Fibroblast of skin of right quadriceps (primary cell): ENCODE measurements around the gene FCHSD2.
"Not testable (repeated sequence)": the region's sequence is repeated elsewhere in the genome, so short reads cannot be mapped to it uniquely, and the experiment has no call there.

ENCODE experiments used
- DNase-seq: peaks from one replicate; pipeline ENCODE4 v3.0.0-alpha.2; 2013

Gene FCHSD2

GRCh38 chr11:72860592-72860991 lies 281.5 kb downstream of the FCHSD2 start:
- no peak for DNase-seq

DNA sequence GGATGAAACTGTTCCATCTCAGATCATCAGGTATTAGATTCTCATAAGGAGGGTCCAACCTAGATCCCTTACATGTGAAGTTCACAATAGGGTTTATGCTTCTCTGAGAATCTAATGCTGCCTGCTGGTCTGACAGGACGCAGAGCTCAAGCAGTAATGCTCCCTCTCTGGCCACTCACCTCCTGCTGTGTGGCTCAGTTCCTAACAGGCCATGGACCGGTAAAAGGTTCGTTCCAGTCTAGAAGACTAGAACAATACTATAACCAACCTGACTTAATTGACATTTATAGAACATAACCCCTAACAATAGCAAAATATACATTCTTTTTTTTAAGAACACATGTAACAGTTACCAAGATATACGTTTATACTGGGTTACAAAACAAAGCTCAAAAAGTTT lies 282.1 kb downstream of the FCHSD2 start:
- no peak for DNase-seq

- no peak for DNase-seq
Observed at GRCh38 chr11:72859126-72859525, 283.0 kb downstream of the FCHSD2 start.

DNA sequence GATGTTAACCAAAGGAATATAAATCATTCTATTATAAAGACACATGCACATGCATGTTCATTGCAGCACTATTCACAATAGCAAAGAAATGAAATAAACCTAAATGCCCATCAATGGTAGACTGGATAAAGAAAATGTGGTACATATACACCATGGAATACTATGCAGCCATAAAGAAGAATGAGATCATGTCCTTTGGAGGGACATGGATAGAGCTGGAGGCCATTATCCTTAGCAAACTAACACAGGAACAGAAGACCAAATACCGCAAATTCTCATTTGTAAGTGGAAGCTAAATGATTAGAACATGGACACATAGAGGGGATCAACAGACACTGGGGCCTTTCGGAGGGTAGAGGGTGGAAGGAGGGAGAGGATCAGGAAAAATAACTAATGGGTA lies 283.9 kb downstream of the FCHSD2 start:
- not testable (repeated sequence) for DNase-seq

- peak; percentile 43 for DNase-seq
Observed at GRCh38 chr11:72856551-72857345, 285.4 kb downstream of the FCHSD2 start.

- DNase-seq: no peak
Observed at GRCh38 chr11:72856065-72856464, 286.1 kb downstream of the FCHSD2 start.

GRCh38 chr11:72851726-72852125 lies 290.4 kb downstream of the FCHSD2 start:
- DNase-seq: no peak

DNA sequence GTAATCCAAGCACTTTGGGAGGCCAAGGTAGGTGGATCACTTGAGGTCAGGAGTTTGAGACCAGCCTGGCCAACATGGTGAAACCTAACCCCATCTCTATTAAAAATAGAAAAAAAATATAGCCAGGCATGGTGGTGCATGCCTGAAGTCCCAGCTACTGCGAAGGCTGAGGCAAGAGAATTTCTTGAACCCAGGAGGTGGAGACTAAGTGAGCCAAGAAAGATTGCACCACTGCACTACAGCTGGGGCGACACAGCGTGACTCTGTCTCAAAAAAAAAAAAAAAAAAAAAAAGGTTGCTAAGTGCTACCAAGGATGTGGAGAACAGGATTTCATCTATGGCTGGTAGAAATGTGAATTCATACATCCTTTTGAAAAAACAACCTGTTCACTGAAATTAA lies 291.3 kb downstream of the FCHSD2 start:
- no peak for DNase-seq

DNA sequence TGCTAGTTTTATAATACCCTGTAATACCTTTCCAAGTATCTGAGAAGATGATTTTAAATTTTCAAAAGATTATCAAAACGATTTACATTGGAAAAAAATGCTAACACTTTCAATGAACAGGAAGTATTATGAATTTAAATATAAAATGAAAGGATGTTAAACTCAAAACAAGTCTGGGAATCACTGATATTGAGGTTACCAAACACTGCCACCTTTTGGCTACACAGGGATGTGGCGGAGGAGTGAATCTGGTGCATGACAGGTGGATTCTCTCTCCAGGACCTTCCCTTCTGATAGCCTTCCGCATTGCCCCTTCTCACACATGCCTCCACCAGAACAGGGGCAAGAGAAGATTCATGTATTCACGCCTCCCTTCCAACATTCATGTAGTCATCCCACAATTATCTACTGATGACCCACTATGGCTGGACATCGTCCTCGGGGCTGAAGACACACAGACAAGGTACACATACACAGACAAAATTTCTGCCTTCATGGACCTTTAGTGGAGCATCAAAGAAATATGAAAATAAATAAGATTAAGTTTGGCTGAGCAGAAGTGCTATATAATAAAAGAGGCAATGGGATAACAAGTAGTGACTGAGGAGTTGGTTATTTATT lies 293.2 kb downstream of the FCHSD2 start:
- peak; percentile 37 for DNase-seq

DNA sequence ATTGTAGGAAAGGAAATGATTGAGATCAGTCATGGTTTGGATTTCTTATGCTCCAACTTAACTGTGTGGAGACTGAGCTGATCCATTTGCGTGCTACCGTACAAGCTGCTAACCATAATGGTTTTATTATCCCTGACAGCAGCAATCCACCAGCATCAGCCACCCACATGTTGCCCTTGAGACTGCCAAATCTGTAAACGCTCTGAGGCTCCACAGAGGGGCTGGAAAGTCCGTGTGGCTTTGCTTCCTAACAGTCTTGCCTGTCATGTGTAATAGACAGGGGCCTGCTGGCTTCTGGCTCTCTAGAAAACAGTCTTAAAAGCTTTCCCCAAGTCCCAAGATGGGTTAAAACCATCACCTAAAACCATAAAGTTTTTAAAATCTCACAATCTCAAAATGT lies 297.8 kb downstream of the FCHSD2 start:
- DNase-seq: peak; percentile 76

DNA sequence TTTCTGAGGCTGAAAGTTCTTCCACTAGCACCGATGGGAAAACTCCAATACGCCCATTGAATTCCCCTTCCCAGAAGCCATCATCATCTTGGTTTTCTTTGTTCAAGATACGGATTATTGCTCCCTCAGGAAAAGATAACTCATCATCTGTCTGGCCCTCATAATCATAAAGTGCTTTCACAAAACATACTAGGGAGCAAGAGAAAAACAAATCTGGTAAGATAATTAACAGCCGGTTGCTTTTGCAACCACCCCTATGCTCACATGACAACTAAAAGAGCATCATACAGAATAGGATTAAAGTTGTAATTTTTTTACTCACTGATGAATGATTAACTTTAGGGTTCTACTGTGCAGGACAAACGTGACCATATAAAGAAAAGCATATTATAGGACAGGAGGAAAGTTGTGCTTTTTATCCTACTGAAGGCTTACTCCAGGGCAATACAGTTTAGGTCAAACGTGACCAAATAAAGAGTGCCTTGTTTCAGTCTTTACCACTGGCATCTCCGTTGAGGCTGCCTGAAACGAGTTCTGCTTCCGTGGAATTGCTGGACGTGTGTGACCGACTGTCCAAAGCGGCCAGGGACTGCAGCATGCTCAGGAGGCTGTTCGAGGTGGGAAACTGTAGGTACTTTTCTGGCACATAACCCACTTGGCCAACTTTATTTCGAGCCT lies 299.3 kb downstream of the FCHSD2 start:
- DNase-seq: no peak

DNA sequence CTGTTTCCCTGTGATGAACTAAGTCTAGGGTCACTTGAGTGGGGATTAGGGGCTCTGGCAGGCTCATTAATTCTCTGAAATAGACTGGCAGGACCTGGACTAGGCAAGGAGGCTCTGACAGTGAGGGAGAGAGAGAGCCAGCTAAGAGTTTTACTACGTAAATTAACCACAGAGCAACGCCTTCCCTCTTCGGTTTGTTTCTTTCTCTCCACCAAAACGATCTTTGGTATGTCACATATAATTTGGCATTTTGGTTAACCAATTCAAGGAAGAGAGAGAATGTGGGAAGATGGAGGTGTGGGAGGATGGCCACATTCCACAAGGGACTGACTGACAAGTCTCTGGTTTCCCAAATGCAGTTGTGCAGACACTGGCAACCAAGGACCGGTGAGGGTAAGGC lies 300.0 kb downstream of the FCHSD2 start:
- DNase-seq: peak; percentile 34

DNA sequence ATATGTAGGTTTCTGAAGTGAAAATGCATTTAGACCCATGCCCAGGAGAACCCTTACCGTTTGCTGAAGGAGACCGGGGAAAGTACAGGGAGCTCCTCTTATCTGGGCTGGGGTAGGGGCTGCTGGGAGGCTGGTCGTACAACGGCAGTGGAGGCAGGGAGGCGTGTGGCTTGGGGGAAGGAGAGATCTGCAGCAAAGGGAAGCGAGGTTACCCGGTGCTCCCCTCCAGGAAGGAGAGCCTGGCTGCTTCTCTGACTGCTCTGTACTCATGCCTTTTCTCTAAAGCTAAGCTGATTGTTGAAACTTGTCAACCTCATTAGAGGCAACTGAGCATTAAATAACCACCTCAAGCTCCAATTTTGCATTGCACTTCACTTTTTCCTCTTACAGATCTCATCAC lies 300.7 kb downstream of the FCHSD2 start:
- no peak for DNase-seq

- peak; percentile 91 for DNase-seq
Observed at GRCh38 chr11:72840780-72841179, 301.3 kb downstream of the FCHSD2 start.

GRCh38 chr11:72838691-72839305 lies 303.3 kb downstream of the FCHSD2 start:
- DNase-seq: peak; percentile 32

DNA sequence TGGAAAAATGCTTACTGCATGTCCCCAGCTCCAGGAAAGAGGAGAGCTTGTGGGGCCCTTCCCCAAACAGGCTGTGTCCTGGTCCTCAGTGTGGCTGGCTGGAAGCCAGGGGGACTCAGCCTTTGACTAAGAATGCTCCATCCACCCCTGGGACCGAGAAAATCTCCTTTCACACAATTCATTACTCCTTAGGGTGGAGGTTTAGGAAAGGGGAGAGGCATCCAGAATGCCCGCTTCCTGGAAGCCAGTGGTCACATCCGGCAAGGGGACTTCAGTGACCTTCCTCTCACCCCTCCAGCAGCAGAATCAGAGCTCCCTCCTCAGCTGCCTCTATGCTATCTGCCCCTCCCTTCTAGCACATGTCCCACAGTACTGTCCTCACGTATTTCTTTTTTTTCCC lies 306.0 kb downstream of the FCHSD2 start:
- no peak for DNase-seq

GRCh38 chr11:72834905-72835304 lies 307.2 kb downstream of the FCHSD2 start:
- DNase-seq: no peak

GRCh38 chr11:72833811-72834493 lies 308.2 kb downstream of the FCHSD2 start:
- DNase-seq: no peak

GRCh38 chr11:72833083-72833733 lies 308.9 kb downstream of the FCHSD2 start:
- no peak for DNase-seq

- no peak for DNase-seq
Observed at GRCh38 chr11:72832301-72833082, 309.6 kb downstream of the FCHSD2 start.

DNA sequence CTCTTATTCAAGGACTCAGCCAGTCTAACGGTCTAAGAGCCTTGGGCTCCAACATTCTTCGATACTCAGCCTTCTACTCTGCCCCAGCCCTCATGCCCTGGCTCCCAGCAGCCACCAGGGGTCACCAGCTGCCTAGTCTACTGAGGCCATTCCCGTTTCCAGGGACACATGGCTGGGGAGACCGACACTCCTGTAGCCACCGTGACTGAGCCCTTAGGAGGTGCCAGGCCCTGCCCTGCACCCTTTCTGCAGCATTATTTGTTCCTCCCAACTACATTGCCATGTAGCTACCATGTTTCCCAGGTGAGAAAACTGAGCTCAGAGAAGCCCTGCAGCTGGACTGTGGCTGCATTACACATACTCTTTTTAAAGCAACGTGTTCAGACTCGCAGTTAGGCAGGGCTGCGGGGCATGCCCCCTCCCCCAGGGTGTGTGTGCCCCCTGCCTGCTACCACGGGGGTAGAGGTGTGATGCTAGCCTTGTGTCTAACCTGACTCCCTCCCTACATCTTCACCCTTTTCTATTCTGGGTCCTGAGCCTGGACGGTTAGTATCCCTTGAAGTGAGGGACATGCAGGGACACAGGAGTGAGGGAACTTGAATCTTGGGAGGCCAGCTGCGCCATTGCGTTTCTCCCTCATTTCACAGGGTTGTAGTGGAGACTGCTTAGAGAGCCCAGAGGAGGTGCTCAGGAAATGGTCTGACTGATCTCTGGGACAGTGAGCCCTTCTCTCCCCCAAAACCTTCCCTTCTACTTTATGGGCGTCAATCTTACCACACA lies 310.4 kb downstream of the FCHSD2 start:
- peak; percentile 73 for DNase-seq
